PFSK-1 (cell line): ENCODE data around the gene MAP4.

Experiments used
- FOXP2 ChIP-seq: optimal IDR thresholded peaks from 2 replicates; pipeline ENCODE3; 2011; ENCODE audit warnings: borderline replicate concordance, control low read depth, inconsistent platforms; ENCODE audit not compliant: insufficient read depth; ENCODE audit errors: extremely low read length, extremely low read depth
- POLR2AphosphoS5 ChIP-seq: IDR thresholded peaks from 2 replicates; pipeline ENCODE4 v1.6.1; 2012; ENCODE audit warnings: low read depth, mild to moderate bottlenecking, control low read depth, low read length, moderate library complexity
- REST ChIP-seq, 2 experiments: IDR thresholded peaks; 2 replicates each; pipeline versions ENCODE4 v1.6.1 to v1.8.0; 2011 to 2012; ENCODE audit warnings: low read depth in 2 of 2, low read length in 2 of 2, control low read depth in 1 of 2, inconsistent platforms in 1 of 2, mild to moderate bottlenecking in 1 of 2, moderate library complexity in 1 of 2; ENCODE audit not compliant: insufficient read depth in 1 of 2
- SIN3A ChIP-seq: IDR thresholded peaks from 2 replicates; pipeline ENCODE4 v1.6.1; 2012; ENCODE audit warnings: mild to moderate bottlenecking, low read length, moderate library complexity, borderline replicate concordance; ENCODE audit not compliant: insufficient read depth
- TAF1 ChIP-seq: IDR thresholded peaks from 2 replicates; pipeline ENCODE4 v1.6.1; 2012; ENCODE audit warnings: low read length, control low read depth, borderline replicate concordance; ENCODE audit not compliant: insufficient read depth

MAP4 gene

DNA sequence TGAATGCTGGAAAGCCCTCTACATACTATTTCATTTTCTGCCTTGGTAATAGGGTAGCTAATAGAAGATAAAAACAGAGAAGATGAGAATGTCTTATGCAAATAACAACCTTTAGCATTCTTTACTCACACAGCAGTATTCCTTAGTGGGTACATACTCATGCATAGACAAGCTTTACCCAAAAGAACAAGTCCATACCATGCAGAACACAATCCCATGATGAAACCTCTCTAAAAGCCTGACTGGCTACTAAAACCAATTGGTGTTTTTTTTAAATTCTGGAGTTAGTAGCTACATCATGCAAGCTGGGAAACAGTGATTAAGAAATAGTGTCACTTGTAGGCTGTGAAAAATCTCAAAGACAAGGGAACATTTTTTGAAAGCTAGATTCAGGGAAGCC, 108.4 kb downstream of the MAP4 start:
- TF ChIP-seq SIN3A (no peak), POLR2AphosphoS5 (no peak), TAF1 (no peak), REST (IDR thresholded peaks at IDR 0.05; ENCODE audit: insufficient read depth in 1 of 2, low read depth in 2 of 2, low read length in 2 of 2) (no peak), FOXP2 (no peak)

GRCh38 chr3:47902746-47903145, 113.5 kb downstream of the MAP4 start:
- TF ChIP-seq FOXP2, result no peak
- TF ChIP-seq SIN3A, result no peak
- TF ChIP-seq REST (IDR thresholded peaks at IDR 0.05; ENCODE audit: insufficient read depth in 1 of 2, low read depth in 2 of 2, low read length in 2 of 2), result no peak
- TF ChIP-seq POLR2AphosphoS5, result no peak
- TF ChIP-seq TAF1, result no peak

DNA sequence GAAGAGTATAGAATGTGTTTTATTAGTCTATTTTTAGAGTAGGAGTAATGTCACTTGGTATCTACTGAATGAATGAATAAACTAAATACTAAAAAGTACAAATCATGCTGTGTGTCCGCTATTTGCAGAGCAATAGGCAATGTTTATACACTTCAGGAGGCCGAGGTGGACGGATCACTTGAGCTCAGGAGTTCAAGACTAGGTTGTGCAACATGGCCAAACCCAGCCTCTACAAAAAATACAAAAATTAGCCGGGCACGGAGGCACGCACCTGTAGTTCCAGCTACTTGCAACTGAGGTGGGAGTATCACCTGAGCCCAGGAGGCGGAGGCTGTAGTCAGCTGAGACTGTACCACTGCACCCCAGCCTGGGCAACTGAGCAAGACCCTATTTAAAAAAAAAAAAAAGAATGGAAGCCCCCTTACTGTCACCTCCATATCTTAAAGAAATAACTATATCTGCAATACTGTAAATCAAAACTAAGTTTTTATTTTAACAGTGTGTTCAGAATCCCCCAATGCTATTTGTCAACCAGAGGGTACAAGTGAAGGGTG, 114.9 kb downstream of the MAP4 start:
- TF ChIP-seq POLR2AphosphoS5 (no peak), FOXP2 (no peak), SIN3A (no peak), TAF1 (no peak), REST (IDR thresholded peaks at IDR 0.05; ENCODE audit: insufficient read depth in 1 of 2, low read depth in 2 of 2, low read length in 2 of 2) (no peak)

DNA sequence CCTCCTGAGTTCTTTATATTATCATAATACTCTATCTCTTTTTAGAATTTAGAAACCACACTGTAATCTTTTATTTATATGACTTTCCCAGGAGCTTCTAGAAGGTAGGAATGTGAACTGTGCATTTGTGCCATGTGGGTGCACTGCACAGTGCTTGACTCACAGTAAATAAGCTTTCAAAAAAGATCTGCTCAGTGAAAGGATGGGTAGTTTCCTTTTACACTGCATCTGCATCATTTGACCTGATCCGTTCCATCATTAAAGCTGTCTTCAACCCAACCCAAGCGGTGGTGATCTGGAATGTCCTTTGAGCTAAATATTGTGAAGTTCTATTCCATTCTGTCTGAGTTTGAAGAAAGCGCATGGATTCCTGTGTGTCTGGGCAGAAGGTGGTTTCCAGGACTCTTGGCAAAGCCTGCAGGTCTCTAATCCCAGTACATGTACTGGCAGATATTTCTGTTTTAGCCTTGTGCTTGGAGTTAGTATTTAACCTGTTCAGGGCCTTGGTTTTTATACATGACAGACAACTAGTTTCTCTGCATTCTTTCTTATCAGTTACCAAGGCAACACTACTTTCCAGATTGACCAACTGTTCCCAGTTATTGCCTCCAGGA, 116.6 kb downstream of the MAP4 start:
- TF ChIP-seq REST (IDR thresholded peaks at IDR 0.05; ENCODE audit: insufficient read depth in 1 of 2, low read depth in 2 of 2, low read length in 2 of 2), result no peak
- no peak for TF ChIP-seq TAF1
- TF ChIP-seq SIN3A, result no peak
- no peak for TF ChIP-seq FOXP2
- TF ChIP-seq POLR2AphosphoS5, result no peak

DNA sequence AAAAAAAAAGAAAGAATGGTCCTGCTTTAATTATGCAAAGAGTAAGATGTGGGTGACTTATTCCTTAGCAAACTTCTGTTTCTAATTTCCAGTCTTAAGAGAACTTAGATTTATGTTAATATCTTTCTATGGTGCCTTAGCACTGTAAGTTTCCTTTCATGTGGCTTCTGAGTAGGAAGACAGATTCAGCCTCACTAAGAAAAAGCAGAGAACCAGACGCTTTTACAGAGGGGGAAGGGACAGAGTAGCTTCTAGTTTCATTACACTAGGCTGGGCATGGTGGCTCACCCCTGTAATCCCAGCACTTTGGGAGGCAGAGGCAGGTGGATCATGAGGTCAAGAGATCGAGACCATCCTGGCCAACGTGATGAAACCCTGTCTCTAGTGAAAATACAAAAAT, 118.3 kb downstream of the MAP4 start:
- no peak for TF ChIP-seq SIN3A
- no peak for TF ChIP-seq REST (IDR thresholded peaks at IDR 0.05; ENCODE audit: insufficient read depth in 1 of 2, low read depth in 2 of 2, low read length in 2 of 2)
- no peak for TF ChIP-seq FOXP2
- no peak for TF ChIP-seq POLR2AphosphoS5
- no peak for TF ChIP-seq TAF1
